AG09319 (cell line): Measurements from ENCODE around the gene YIPF7.
A peak's percentile ranks its signal among the peaks of the same experiment; 100 is the strongest.

Experiments used
- DNase-seq: peaks from one replicate; pipeline ENCODE4 v3.0.0-alpha.2; 2010; ENCODE audit warnings: low read depth; ENCODE audit errors: extremely low read depth
- CTCF ChIP-seq: IDR thresholded peaks from 2 replicates; pipeline ENCODE4 v1.5.1; 2011; ENCODE audit warnings: low read depth, mild to moderate bottlenecking, inconsistent platforms, low read length, moderate library complexity

The YIPF7 gene

GRCh38 chr4:44660396-44660795, 9.0 kb upstream of the YIPF7 start:
- DNase-seq: no peak
- TF ChIP-seq CTCF: no peak

- no peak for TF ChIP-seq CTCF
- no peak for DNase-seq
Measured at GRCh38 chr4:44652002-44652401, 577 bp upstream of the YIPF7 start.

- no peak for DNase-seq
- no peak for TF ChIP-seq CTCF
Measured at GRCh38 chr4:44646151-44646550, 5.3 kb downstream of the YIPF7 start.

- DNase-seq: no peak
Measured at GRCh38 chr4:44638091-44638490, 13.3 kb downstream of the YIPF7 start.

GRCh38 chr4:44632733-44633132, 18.7 kb downstream of the YIPF7 start:
- no peak for DNase-seq
- no peak for TF ChIP-seq CTCF

More at GRCh38 chr4:44638091-44638490, 13.3 kb downstream of the YIPF7 start:
- TF ChIP-seq CTCF: no peak

GRCh38 chr4:44632089-44632488, 19.3 kb downstream of the YIPF7 start:
- no peak for TF ChIP-seq CTCF
- no peak for DNase-seq

GRCh38 chr4:44629280-44629866, 22.1 kb downstream of the YIPF7 start:
- DNase-seq: peak; percentile 8
- peak; percentile 74 for TF ChIP-seq CTCF
